ENCODE data around the gene SCYL2. TPM values are rescaled to one million over a fixed set of nuclear protein-coding genes. Genes with fewer than 3 reads are reported as not detected.
A peak's percentile ranks its signal among the peaks of the same experiment; 100 is the strongest.
"Not testable (repeated sequence)": the region's sequence is repeated elsewhere in the genome, so short reads cannot be mapped to it uniquely, and the experiment has no call there.

SCYL2 gene
- total RNA-seq, 1 experiment from 2014 or later = 41.4 TPM

DNA sequence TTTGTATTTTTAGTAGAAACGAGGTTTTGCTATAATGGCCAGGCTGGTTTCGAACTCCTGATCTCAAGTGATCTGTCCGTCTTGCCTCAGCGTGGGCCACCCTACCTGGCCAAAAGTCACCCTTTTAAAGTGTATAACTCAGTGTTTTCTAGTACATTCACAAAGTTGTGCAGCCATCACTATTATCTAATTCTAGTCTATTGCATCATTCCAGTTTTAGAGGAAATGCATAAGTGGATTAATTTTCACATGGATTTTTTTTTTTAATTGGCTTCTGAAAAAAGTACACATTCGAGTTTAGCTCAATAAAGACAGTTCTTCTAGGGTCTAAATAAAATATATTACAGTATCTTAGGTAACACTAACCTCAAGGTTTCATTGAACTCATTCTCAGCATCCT is 3.8 kb upstream of the SCYL2 start:
- no peaks in the 10 kb centered on the region for H3K79me1 ChIP-seq (ENCODE audit: insufficient read depth, low read depth, low read length, poor library complexity, severe bottlenecking)
- peaks cover 10% of the 10 kb centered on the region for H3K23me2 ChIP-seq (ENCODE audit: insufficient read length, low read depth, low read length, poor library complexity, severe bottlenecking)
- H3K4me3 Mint-ChIP-seq = no peak overlapping the region
- no peak overlapping the region for H3K4me2 ChIP-seq (ENCODE audit: insufficient read depth, insufficient read length, low read length)
- no peaks in the 10 kb centered on the region for H3K27me3 Mint-ChIP-seq (ENCODE audit: low read depth)
- peaks cover 0 to 5% (median 1%) of the 10 kb centered on the region in 3 experiments; a peak in 3 of 7 replicates for H3K36me3 Mint-ChIP-seq (ENCODE audit: insufficient read depth in 1 of 3, low read depth in 3 of 3)
- no peaks in the 10 kb centered on the region for H3K9me3 ChIP-seq (ENCODE audit: control insufficient read depth, low read depth, low read length)
- no peak overlapping the region for H2AFZ ChIP-seq (ENCODE audit: low read length)
- no peaks in the 10 kb centered on the region for H3K9me3 Mint-ChIP-seq
- no peak overlapping the region for H2BK5ac ChIP-seq (ENCODE audit: insufficient read length, low read length)
- H3K27me3 ChIP-seq (ENCODE audit: insufficient read depth, low read length) = no peaks in the 10 kb centered on the region
- no peaks in the 10 kb centered on the region for H3K4me1 ChIP-seq (ENCODE audit: insufficient read depth, low read length)
- no peak overlapping the region for H3K14ac ChIP-seq (ENCODE audit: insufficient read depth, low read length)
- H2AK5ac ChIP-seq (ENCODE audit: insufficient read length, low read length) = no peak overlapping the region
- H2BK120ac ChIP-seq (ENCODE audit: low read depth, low read length, poor library complexity, severe bottlenecking) = no peak overlapping the region
- no peak overlapping the region for H3K9ac ChIP-seq (ENCODE audit: extremely low read depth, insufficient read length, low read length)
- H3T11ph ChIP-seq (ENCODE audit: low read length) = no peak overlapping the region
- H2BK12ac ChIP-seq (ENCODE audit: insufficient read length, low read depth, low read length) = no peak overlapping the region
- H3K56ac ChIP-seq (ENCODE audit: insufficient read length, low read depth, low read length) = no peak overlapping the region
- no peak overlapping the region for H3K23ac ChIP-seq (ENCODE audit: insufficient read length, low read depth, low read length)
- H4K5ac ChIP-seq (ENCODE audit: insufficient read length, low read depth, low read length) = no peak overlapping the region
- WGBS (ENCODE audit: extremely low coverage, insufficient read length, low lambda C conversion rate) = no CpG with 5 or more reads among the region's 5 CpGs
- no peak overlapping the region for H4K8ac ChIP-seq (replicated peaks; ENCODE audit: insufficient read length, low read depth, low read length)
- H3K27ac ChIP-seq (ENCODE audit: insufficient read length, low read depth, low read length) = no peak overlapping the region
- no peak for DNase-seq
- no peaks in the 10 kb centered on the region for H4K20me1 ChIP-seq (ENCODE audit: control insufficient read depth, insufficient read depth, insufficient read length)
- TF ChIP-seq, protein P1, sequence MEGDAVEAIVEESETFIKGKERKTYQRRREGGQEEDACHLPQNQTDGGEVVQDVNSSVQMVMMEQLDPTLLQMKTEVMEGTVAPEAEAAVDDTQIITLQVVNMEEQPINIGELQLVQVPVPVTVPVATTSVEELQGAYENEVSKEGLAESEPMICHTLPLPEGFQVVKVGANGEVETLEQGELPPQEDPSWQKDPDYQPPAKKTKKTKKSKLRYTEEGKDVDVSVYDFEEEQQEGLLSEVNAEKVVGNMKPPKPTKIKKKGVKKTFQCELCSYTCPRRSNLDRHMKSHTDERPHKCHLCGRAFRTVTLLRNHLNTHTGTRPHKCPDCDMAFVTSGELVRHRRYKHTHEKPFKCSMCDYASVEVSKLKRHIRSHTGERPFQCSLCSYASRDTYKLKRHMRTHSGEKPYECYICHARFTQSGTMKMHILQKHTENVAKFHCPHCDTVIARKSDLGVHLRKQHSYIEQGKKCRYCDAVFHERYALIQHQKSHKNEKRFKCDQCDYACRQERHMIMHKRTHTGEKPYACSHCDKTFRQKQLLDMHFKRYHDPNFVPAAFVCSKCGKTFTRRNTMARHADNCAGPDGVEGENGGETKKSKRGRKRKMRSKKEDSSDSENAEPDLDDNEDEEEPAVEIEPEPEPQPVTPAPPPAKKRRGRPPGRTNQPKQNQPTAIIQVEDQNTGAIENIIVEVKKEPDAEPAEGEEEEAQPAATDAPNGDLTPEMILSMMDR (conservative IDR thresholded peaks at IDR 0.05) = no peak
- H3K27ac Mint-ChIP-seq = no peak overlapping the region
- peaks cover 4% of the 10 kb centered on the region in 2 experiments for H3K4me1 Mint-ChIP-seq
- H3K18ac ChIP-seq (ENCODE audit: insufficient read length, low read depth, low read length) = no peak overlapping the region
- no peak overlapping the region for H3K4ac ChIP-seq (ENCODE audit: low read depth, low read length)
- H2BK20ac ChIP-seq (ENCODE audit: low read depth, low read length, poor library complexity, severe bottlenecking) = no peak overlapping the region
- no peak overlapping the region for H2BK15ac ChIP-seq (ENCODE audit: low read depth, low read length)
- H4K91ac ChIP-seq (ENCODE audit: insufficient read length, low read depth, low read length) = no peak overlapping the region
- H3K79me2 ChIP-seq (ENCODE audit: insufficient read depth, low read length) = peaks cover 4% of the 10 kb centered on the region; the same call in 1 of the 2 replicates

DNA sequence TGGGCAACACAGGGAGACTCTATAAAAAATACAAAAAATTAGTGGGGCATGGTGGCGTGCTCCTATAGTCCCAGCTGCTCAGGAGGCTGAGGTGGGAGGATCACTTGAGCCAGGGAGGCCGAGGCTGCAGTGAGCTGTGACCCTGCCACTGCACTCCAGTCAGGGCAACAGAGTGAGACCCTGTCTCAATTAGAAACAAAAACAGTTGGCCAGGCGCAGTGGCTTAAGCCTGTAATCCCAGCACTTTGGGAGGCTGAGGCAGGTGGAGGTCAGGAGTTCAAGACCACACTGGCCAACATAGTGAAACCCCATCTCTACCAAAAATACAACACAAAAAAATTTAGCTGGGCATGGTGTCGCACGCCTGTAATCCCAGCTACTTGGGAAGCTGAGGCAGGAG is 1.9 kb upstream of the SCYL2 start:
- H3K27ac ChIP-seq (ENCODE audit: insufficient read length, low read depth, low read length); H2BK20ac ChIP-seq (ENCODE audit: low read depth, low read length, poor library complexity, severe bottlenecking); H3K4me2 ChIP-seq (ENCODE audit: insufficient read depth, insufficient read length, low read length); H2BK120ac ChIP-seq (ENCODE audit: low read depth, low read length, poor library complexity, severe bottlenecking); H3K27ac Mint-ChIP-seq; H3K18ac ChIP-seq (ENCODE audit: insufficient read length, low read depth, low read length); H3K9me3 Mint-ChIP-seq; H3K36me3 Mint-ChIP-seq (ENCODE audit: insufficient read depth in 1 of 3, low read depth in 3 of 3); H2BK12ac ChIP-seq (ENCODE audit: insufficient read length, low read depth, low read length); H3K9me3 ChIP-seq (ENCODE audit: control insufficient read depth, low read depth, low read length); H4K8ac ChIP-seq (replicated peaks; ENCODE audit: insufficient read length, low read depth, low read length); H3K79me2 ChIP-seq (ENCODE audit: insufficient read depth, low read length); H3T11ph ChIP-seq (ENCODE audit: low read length); H3K27me3 ChIP-seq (ENCODE audit: insufficient read depth, low read length); H3K9ac ChIP-seq (ENCODE audit: extremely low read depth, insufficient read length, low read length); H3K27me3 Mint-ChIP-seq (ENCODE audit: low read depth); H4K91ac ChIP-seq (ENCODE audit: insufficient read length, low read depth, low read length); H3K23ac ChIP-seq (ENCODE audit: insufficient read length, low read depth, low read length); H3K79me1 ChIP-seq (ENCODE audit: insufficient read depth, low read depth, low read length, poor library complexity, severe bottlenecking); H4K20me1 ChIP-seq (ENCODE audit: control insufficient read depth, insufficient read depth, insufficient read length); H4K5ac ChIP-seq (ENCODE audit: insufficient read length, low read depth, low read length); H3K4ac ChIP-seq (ENCODE audit: low read depth, low read length); H2AFZ ChIP-seq (ENCODE audit: low read length); DNase-seq; H3K14ac ChIP-seq (ENCODE audit: insufficient read depth, low read length); H3K56ac ChIP-seq (ENCODE audit: insufficient read length, low read depth, low read length); H2BK5ac ChIP-seq (ENCODE audit: insufficient read length, low read length); H2BK15ac ChIP-seq (ENCODE audit: low read depth, low read length); H2AK5ac ChIP-seq (ENCODE audit: insufficient read length, low read length); H3K4me1 ChIP-seq (ENCODE audit: insufficient read depth, low read length): not testable (repeated sequence)
- H3K23me2 ChIP-seq (ENCODE audit: insufficient read length, low read depth, low read length, poor library complexity, severe bottlenecking) = peaks cover 10% of the 10 kb centered on the region
- no CpG with 5 or more reads among the region's 5 CpGs for WGBS (ENCODE audit: extremely low coverage, insufficient read length, low lambda C conversion rate)
- H3K4me3 Mint-ChIP-seq = peak overlapping the region in 1 of 2 experiments; percentile 9; a peak in 1 of 5 replicates
- H3K4me1 Mint-ChIP-seq = peaks cover 17 to 18% of the 10 kb centered on the region in 2 experiments

Data from H9 (cell line).